RWPE1 (cell line): ENCODE results near the gene CKAP5.

Experiments
- CTCF ChIA-PET: fragments of 350-600 bp; sonication (Branson Sonifier 250); formaldehyde crosslinking; extraction: SDS; loops from one replicate; lab custom pipeline; 2021; lab: Yijun Ruan, JAX
- POLR2A ChIA-PET: fragments of 400-600 bp; formaldehyde crosslinking; extraction: SDS; loops from one replicate; lab custom pipeline; 2020; ENCODE audit warnings: antibody characterized with exemption; ENCODE audit not compliant: low non-redundant PET; lab: Yijun Ruan, JAX
- DNase-seq: peaks from one replicate; pipeline ENCODE4 v3.0.0; 2012; ENCODE audit warnings: low spot score
- H3K27ac ChIP-seq: fragments of 450-650 bp; 2 replicates; pipeline ENCODE4 v1.5.1; 2017
- CTCF ChIP-seq: fragments of 450-650 bp; conservative IDR thresholded peaks from 2 replicates; pipeline ENCODE4 v1.5.1; 2017; ENCODE audit warnings: low read depth, mild to moderate bottlenecking

CKAP5 gene

DNA sequence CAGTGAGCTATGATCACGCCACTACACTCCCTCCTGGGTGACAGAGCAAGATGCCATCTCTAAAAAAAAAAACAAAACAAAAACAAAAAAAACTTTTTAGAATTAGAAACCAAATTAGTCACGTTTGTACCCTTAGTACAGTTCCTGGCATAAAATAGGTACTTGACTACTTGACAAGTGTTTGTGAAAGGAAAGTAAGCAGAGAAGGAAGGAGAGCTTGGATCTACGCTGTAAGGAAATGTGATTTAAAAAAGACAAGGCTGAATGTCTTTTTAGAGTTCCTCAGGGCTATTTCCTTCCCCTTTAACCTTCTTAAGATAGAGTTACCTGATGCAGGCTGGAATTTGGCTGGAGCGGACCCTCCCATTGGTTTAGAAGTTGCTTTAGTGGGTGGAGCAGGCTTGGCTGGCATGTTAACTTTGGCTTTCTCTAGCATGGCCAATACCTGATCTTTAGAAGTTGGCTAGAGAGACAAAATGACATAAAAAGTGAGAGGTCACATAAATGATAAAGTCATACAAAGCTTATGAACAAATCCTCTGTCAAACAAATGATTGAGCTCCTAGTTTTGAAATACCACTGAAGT, 76.4 kb downstream of the CKAP5 start:
- ChIA-PET CTCF (interaction anchor here (0.6 kb wide), 2 partner anchors 12 to 88 kb away, joined by 4 read pairs; no protein-coding TSS in a partner anchor), POLR2A (no interaction called here)
- TF ChIP-seq CTCF, result no peak
- no peak overlapping the region for H3K27ac ChIP-seq
- DNase-seq, result no peak

GRCh38 chr11:46766656-46767055, 79.4 kb downstream of the CKAP5 start:
- POLR2A ChIA-PET, result interaction anchor here (0.6 kb wide), 1 partner anchor 68 kb away, joined by 3 read pairs; no protein-coding TSS in a partner anchor
- no peak overlapping the region for H3K27ac ChIP-seq
- no peak for TF ChIP-seq CTCF
- DNase-seq, result no peak
- CTCF ChIA-PET, result no interaction called here

DNA sequence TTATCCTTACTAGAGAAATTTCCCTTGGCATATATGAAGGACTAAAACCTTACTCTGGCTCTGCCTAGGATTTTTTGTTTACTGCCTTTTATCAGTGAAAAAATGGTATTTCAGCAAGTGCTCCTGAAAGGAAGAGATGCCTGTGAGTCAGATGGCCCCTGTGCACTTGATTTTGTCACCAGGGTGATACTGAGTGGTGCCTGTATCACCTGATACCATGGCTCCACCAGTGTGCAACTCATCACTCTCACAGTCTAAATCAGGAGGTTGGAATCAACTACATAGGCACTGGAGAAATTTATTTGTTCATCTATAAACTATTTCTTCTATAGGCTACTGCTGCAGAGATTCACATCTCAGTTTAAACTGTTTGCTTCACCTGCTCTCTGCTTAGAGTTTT, 83.8 kb downstream of the CKAP5 start:
- TF ChIP-seq CTCF, result no peak
- POLR2A ChIA-PET, result no interaction called here
- DNase-seq, result no peak
- CTCF ChIA-PET, result no interaction called here
- H3K27ac ChIP-seq, result no peak overlapping the region

- ChIA-PET CTCF (no interaction called here), POLR2A (no interaction called here)
- no peak for DNase-seq
- H3K27ac ChIP-seq, result no peak overlapping the region
- TF ChIP-seq CTCF, result no peak
Observed at GRCh38 chr11:46761807-46762206, 84.3 kb downstream of the CKAP5 start.

DNA sequence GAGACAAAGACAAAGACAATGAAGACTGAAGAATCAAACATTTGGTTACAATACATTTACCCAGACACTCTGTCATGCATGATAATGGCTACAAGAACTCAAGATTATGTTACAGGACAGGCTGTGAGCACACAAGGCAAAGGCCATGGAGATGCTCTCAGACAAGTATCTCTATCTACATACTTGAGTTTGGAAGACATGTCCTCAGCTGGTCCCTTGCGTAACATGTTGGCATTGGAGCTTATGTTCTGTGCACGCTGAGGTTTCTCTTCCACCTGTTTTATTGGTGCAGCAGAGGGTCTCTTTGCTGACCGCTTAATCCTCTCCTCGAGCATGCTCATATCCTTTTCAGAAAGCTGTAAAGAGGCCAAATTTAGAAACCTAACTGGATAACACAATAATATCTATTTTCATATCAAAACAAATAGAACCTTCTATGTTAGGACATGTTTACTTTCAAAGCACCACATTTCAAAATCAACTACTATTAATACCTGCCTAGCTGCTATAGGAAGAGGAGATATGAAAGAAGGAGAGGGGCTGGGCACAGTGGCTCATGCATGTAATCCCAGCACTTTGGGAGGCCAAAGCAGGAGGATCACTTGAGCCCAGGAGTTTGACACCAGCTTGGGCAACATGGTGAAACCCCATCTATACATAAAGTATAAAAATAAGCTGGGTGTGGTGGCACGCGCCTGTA, 85.5 kb downstream of the CKAP5 start:
- ChIA-PET POLR2A (no interaction called here), CTCF (no interaction called here)
- H3K27ac ChIP-seq, result no peak overlapping the region
- TF ChIP-seq CTCF, result no peak
- DNase-seq, result no peak

GRCh38 chr11:46759196-46759595, 86.9 kb downstream of the CKAP5 start:
- CTCF ChIA-PET, result no interaction called here
- no peak for DNase-seq

More at GRCh38 chr11:46759196-46759595, 86.9 kb downstream of the CKAP5 start:
- TF ChIP-seq CTCF, result no peak
- POLR2A ChIA-PET, result no interaction called here
- no peak overlapping the region for H3K27ac ChIP-seq
